HG03159 (cell line): ENCODE data around the gene MRPL24.
"Not testable (repeated sequence)": the region's sequence is repeated elsewhere in the genome, so short reads cannot be mapped to it uniquely, and the experiment has no call there.

ENCODE experiments used
- ATAC-seq: cut with Tn5 transposase; IDR thresholded peaks from one replicate; pipeline ENCODE4 v1.9.1; 2021; ENCODE audit warnings: mild to moderate bottlenecking, moderate library complexity; ENCODE audit not compliant: unreplicated experiment

MRPL24 gene

GRCh38 chr1:156740741-156741480 is at the start of gene MRPL24:
MRPL24 (minus strand) TSS chr1:156741088; CDS start chr1:156738704, 2,384 bp downstream.
- ATAC-seq, result peak; percentile 81

GRCh38 chr1:156789621-156790318 is 48.9 kb upstream of the MRPL24 start:
- ATAC-seq, result no peak

- no peak for ATAC-seq
These were observed 47.2 kb upstream of the MRPL24 start for GRCh38 chr1:156788136-156788535.

- ATAC-seq, result no peak
These were observed 45.8 kb upstream of the MRPL24 start for GRCh38 chr1:156786640-156787039.

GRCh38 chr1:156785458-156785857 is 44.6 kb upstream of the MRPL24 start:
- ATAC-seq, result no peak

- no peak for ATAC-seq
These were observed 40.8 kb upstream of the MRPL24 start for GRCh38 chr1:156781585-156782186.

GRCh38 chr1:156777573-156777972 is 36.7 kb upstream of the MRPL24 start:
- ATAC-seq, result no peak

GRCh38 chr1:156776942-156777341 is 36.1 kb upstream of the MRPL24 start:
- ATAC-seq, result no peak

GRCh38 chr1:156775799-156776198 is 34.9 kb upstream of the MRPL24 start:
- no peak for ATAC-seq

GRCh38 chr1:156773607-156774006 is 32.7 kb upstream of the MRPL24 start:
- ATAC-seq, result no peak

GRCh38 chr1:156772728-156773497 is 32.0 kb upstream of the MRPL24 start:
- no peak for ATAC-seq

GRCh38 chr1:156772222-156772621 is 31.3 kb upstream of the MRPL24 start:
- ATAC-seq, result no peak

GRCh38 chr1:156768610-156769295 is 27.9 kb upstream of the MRPL24 start:
- no peak for ATAC-seq

- ATAC-seq, result no peak
These were observed 27.2 kb upstream of the MRPL24 start for GRCh38 chr1:156767879-156768604.

- peak; percentile 92 for ATAC-seq
These were observed 26.4 kb upstream of the MRPL24 start, which contains the start of gene PRCC for GRCh38 chr1:156767101-156767878. PRCC (plus strand) TSS chr1:156767535; CDS start chr1:156767772, 237 bp downstream.

- ATAC-seq, result no peak
These were observed 25.6 kb upstream of the MRPL24 start for GRCh38 chr1:156766298-156767100.

- ATAC-seq, result no peak
These were observed 24.8 kb upstream of the MRPL24 start for GRCh38 chr1:156765666-156766065.

- ATAC-seq, result not testable (repeated sequence)
These were observed 24.2 kb upstream of the MRPL24 start for GRCh38 chr1:156765136-156765535.
